GM10248 (cell line): ENCODE measurements around the gene SORL1.

Source experiments
- CTCF ChIA-PET: fragments of 300-600 bp; sonication (Branson Sonifier 250); formaldehyde crosslinking; extraction: SDS; loops from one replicate; lab custom pipeline; 2021; ENCODE audit warnings: antibody characterized with exemption; lab: Yijun Ruan, JAX
- POLR2A ChIA-PET: fragments of 350-650 bp; sonication (Branson Sonifier 250); formaldehyde crosslinking; extraction: SDS; loops from one replicate; lab custom pipeline; 2020; ENCODE audit warnings: antibody characterized with exemption; lab: Yijun Ruan, JAX
- DNase-seq: peaks from one replicate; pipeline ENCODE4 v3.0.0; 2012; ENCODE audit errors: extremely low spot score
- CTCF ChIP-seq: IDR thresholded peaks from 2 replicates; pipeline ENCODE4 v1.5.1; 2012; ENCODE audit warnings: mild to moderate bottlenecking, low read depth; ENCODE audit errors: extremely low read depth, missing control alignments, control extremely low read depth

The SORL1 gene

GRCh38 chr11:121485216-121485615, 33.1 kb downstream of the SORL1 start:
- no peak for DNase-seq
- no peak for TF ChIP-seq CTCF
- CTCF ChIA-PET: interaction anchor here (2.0 to 3.8 kb wide), 2 partner anchors 8 to 10 kb away, joined by 5 to 27 read pairs; no protein-coding TSS in a partner anchor
- POLR2A ChIA-PET: no interaction called here

- TF ChIP-seq CTCF: no peak
- CTCF ChIA-PET: no interaction called here
- POLR2A ChIA-PET: interaction anchor here (0.6 kb wide), 1 partner anchor 39 kb away, joined by 4 read pairs; no protein-coding TSS in a partner anchor
- no peak for DNase-seq
Observed at GRCh38 chr11:121486054-121486453, 33.9 kb downstream of the SORL1 start.

- no peak for TF ChIP-seq CTCF
- POLR2A ChIA-PET: no interaction called here
- CTCF ChIA-PET: interaction anchor here (0.8 to 1.6 kb wide), 4 partner anchors 18 to 42 kb away, joined by 3 read pairs; no protein-coding TSS in a partner anchor
- DNase-seq: no peak
Observed at GRCh38 chr11:121487191-121487590, 35.1 kb downstream of the SORL1 start.

- CTCF ChIA-PET: interaction anchor here (1.0 to 1.6 kb wide), 3 partner anchors 20 to 43 kb away, joined by 3 read pairs; no protein-coding TSS in a partner anchor
- no peak for DNase-seq
- no peak for TF ChIP-seq CTCF
- POLR2A ChIA-PET: no interaction called here
Observed at GRCh38 chr11:121488170-121488569, 36.1 kb downstream of the SORL1 start.

- ChIA-PET POLR2A (no interaction called here), CTCF (interaction anchor here (1.0 to 1.6 kb wide), 2 partner anchors 20 to 44 kb away, joined by 3 read pairs; no protein-coding TSS in a partner anchor)
- TF ChIP-seq CTCF: no peak
- no peak for DNase-seq
Observed at GRCh38 chr11:121488641-121489040, 36.5 kb downstream of the SORL1 start.

GRCh38 chr11:121489823-121490222, 37.7 kb downstream of the SORL1 start:
- ChIA-PET CTCF (interaction anchor here (1.3 to 2.1 kb wide), 2 partner anchors 14 to 39 kb away, joined by 4 to 5 read pairs; no protein-coding TSS in a partner anchor), POLR2A (interaction anchor here (1.1 kb wide), 1 partner anchor 45 kb away, joined by 3 read pairs; no protein-coding TSS in a partner anchor)
- no peak for TF ChIP-seq CTCF
- DNase-seq: no peak
